ENCODE measurements around the gene CSNK1A1. TPM values are rescaled to one million over a fixed set of nuclear protein-coding genes. Genes with fewer than 3 reads are reported as not detected.

Gene CSNK1A1
- total and polyA plus RNA-seq, 2 of the 4 experiments (the other 2 are of a cell fraction): 140 to 419 TPM

DNA sequence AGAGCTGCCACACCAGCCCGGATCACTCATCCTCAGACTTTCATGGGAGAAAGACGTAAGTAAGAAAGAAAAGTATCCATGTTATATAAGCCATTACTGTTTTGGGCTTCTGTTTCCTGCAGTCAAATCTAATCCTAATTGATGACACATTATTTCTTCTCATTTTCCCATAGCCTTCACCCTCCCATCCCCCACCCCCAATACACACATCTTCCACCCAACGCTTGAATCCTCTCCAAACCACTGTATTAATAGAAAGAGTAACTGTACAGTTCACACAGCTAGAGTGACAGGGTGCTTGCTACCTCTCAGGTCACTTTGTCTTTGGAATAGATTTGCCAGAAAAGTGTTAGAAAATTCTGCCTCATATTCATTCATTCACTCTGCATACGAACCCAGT, 102.8 kb downstream of the CSNK1A1 start:
- Histone ChIP-seq H2BK20ac (ENCODE audit: low read depth, low read length) (peak overlapping the region; percentile 94), H3K9me3 (ENCODE audit: control insufficient read depth, insufficient read depth, low read length) (no peaks in the 10 kb centered on the region), H3K4ac (ENCODE audit: low read depth, low read length) (peak overlapping the region; percentile 90), H3K79me1 (ENCODE audit: low read depth in 1 of 2, low read length in 2 of 2) (peaks cover 2 to 51% of the 10 kb centered on the region in 2 experiments; a peak in 3 of 4 replicates), H3K4me1 (ENCODE audit: control insufficient read depth, insufficient read depth, low read length) (peaks cover 35% of the 10 kb centered on the region), H3K36me3 (ENCODE audit: control insufficient read depth, insufficient read depth, low read length) (no peaks in the 10 kb centered on the region), H2BK5ac (ENCODE audit: low read depth, low read length, poor library complexity, severe bottlenecking) (peak overlapping the region; percentile 60), H4K91ac (ENCODE audit: insufficient read depth, low read depth, low read length) (peak overlapping the region; percentile 93), H3K23ac (ENCODE audit: low read depth, low read length) (no peak overlapping the region), H3K27me3 (ENCODE audit: control insufficient read depth, insufficient read depth, low read length) (no peaks in the 10 kb centered on the region), H3K9ac (ENCODE audit: low read depth, low read length) (peak overlapping the region; percentile 12; the same call in 1 of the 2 replicates), H4K20me1 (ENCODE audit: insufficient read depth, low read length) (no peaks in the 10 kb centered on the region), H2AK5ac (ENCODE audit: low read depth, low read length) (peak overlapping the region; percentile 96), H2AFZ (replicated peaks; ENCODE audit: low read length, poor library complexity) (peak overlapping the region; percentile 18), H3K4me3 (ENCODE audit: insufficient read depth, low read depth, low read length) (no peak overlapping the region), H3K27ac (ENCODE audit: insufficient read depth, low read length) (peak overlapping the region; percentile 77; the same call in 1 of the 2 replicates), H2BK120ac (ENCODE audit: low read depth, low read length) (peak overlapping the region; percentile 76), H2AK9ac (replicated peaks; ENCODE audit: low read depth, low read length, poor library complexity) (peak overlapping the region; percentile 79), H3K9me1 (ENCODE audit: insufficient read depth, low read length) (peaks cover 26% of the 10 kb centered on the region), H4K5ac (ENCODE audit: low read depth, low read length) (peak overlapping the region; percentile 39), H3K18ac (ENCODE audit: low read depth, low read length) (peak overlapping the region; percentile 45), H3K4me2 (ENCODE audit: low read depth, low read length) (no peak overlapping the region), H3K56ac (ENCODE audit: extremely low read depth, insufficient read depth, low read length) (peak overlapping the region; percentile 49; the same call in 1 of the 2 replicates), H4K8ac (ENCODE audit: low read depth in 2 of 2, low read length in 2 of 2) (peak overlapping the region; percentile 51 to 64; a peak in 3 of 4 replicates), H3K14ac (replicated peaks; ENCODE audit: low read depth, low read length) (peak overlapping the region; percentile 80), H2BK15ac (ENCODE audit: low read depth, low read length) (peak overlapping the region; percentile 96; the same call in 2 of the 3 replicates)
- dilution Hi-C loops (cut with HindIII; ENCODE audit: low sequenced_read_pairs, unreplicated experiment): no loop called here
- intact Hi-C loops (cut with micrococcal nuclease): loop anchor here (2.0 kb wide), 1 partner anchor 48 kb away; no protein-coding TSS in a partner anchor
- POLR2A ChIA-PET (ENCODE audit: unreplicated experiment): no interaction called here
- 100% methylated on average over 1 of the region's 4 CpGs; no CpG with 5 or more reads in 1 of the 2 experiments for WGBS, 2 experiments (ENCODE audit: extremely low coverage in 2 of 2, insufficient read length in 1 of 2)
- TF ChIP-seq MXI1 (IDR thresholded peaks at IDR 0.05; ENCODE audit: borderline replicate concordance, low read depth, low read length) (no peak), CHD1 (IDR thresholded peaks at IDR 0.05; ENCODE audit: low read depth, low read length) (no peak), MAZ (IDR thresholded peaks at IDR 0.05; ENCODE audit: borderline replicate concordance, low read depth, low read length) (no peak), MAFK (IDR thresholded peaks at IDR 0.05; ENCODE audit: low read depth, low read length) (no peak), RCOR1 (IDR thresholded peaks at IDR 0.05; ENCODE audit: insufficient replicate concordance, low read length) (no peak), FOS (IDR thresholded peaks at IDR 0.05; ENCODE audit: low read depth, low read length) (no peak), USF2 (IDR thresholded peaks at IDR 0.05; ENCODE audit: low read depth, low read length) (no peak), RFX5 (IDR thresholded peaks at IDR 0.05; ENCODE audit: low read depth, low read length) (no peak), NFE2L2 (IDR thresholded peaks at IDR 0.05; ENCODE audit: low read depth, low read length) (no peak), BHLHE40 (IDR thresholded peaks at IDR 0.05; ENCODE audit: low read depth, low read length) (no peak), POLR2A (IDR thresholded peaks at IDR 0.05; ENCODE audit: low read depth, low read length) (no peak), CTCF (conservative IDR thresholded peaks at IDR 0.05; ENCODE audit: low read depth, low read length) (no peak), ELK1 (IDR thresholded peaks at IDR 0.05; ENCODE audit: borderline replicate concordance, low read depth, low read length) (no peak), RAD21 (IDR thresholded peaks at IDR 0.05; ENCODE audit: low read length) (no peak), CEBPB (IDR thresholded peaks at IDR 0.05; ENCODE audit: low read depth, low read length) (no peak), SMC3 (IDR thresholded peaks at IDR 0.05; ENCODE audit: low read depth, low read length) (no peak)
- ATAC-seq (ENCODE audit: low read depth) (no peak), DNase-seq (no peak)
- in situ Hi-C loops (cut with MboI; ENCODE audit: low sequenced_read_pairs): loop anchor here (5.0 kb wide), 1 partner anchor 39 kb away; no protein-coding TSS in a partner anchor
- no TSS peak for BruUV-seq (replicated peaks)
- CTCF ChIA-PET: interaction anchor here (0.8 to 1.6 kb wide), 2 partner anchors 114 to 116 kb away, joined by 3 to 4 read pairs; no protein-coding TSS in a partner anchor
